HG02759 (cell line): Measurements from ENCODE around the gene AMBP.

ENCODE experiments used
- ATAC-seq: cut with Tn5 transposase; IDR thresholded peaks from one replicate; pipeline ENCODE4 v1.9.1; 2021; ENCODE audit warnings: mild to moderate bottlenecking, moderate library complexity; ENCODE audit not compliant: unreplicated experiment

AMBP gene

GRCh38 chr9:114114364-114114763 lies 36.3 kb upstream of the AMBP start:
- ATAC-seq, result no peak

GRCh38 chr9:114112778-114113584 lies 34.9 kb upstream of the AMBP start:
- no peak for ATAC-seq

- no peak for ATAC-seq
These were observed 34.2 kb upstream of the AMBP start for GRCh38 chr9:114112325-114112724.

- ATAC-seq, result no peak
These were observed 32.1 kb upstream of the AMBP start for GRCh38 chr9:114110180-114110579.

- ATAC-seq, result no peak
These were observed 31.0 kb upstream of the AMBP start for GRCh38 chr9:114109124-114109523.

GRCh38 chr9:114108016-114108833 lies 30.1 kb upstream of the AMBP start:
- ATAC-seq, result peak; percentile 53

- no peak for ATAC-seq
These were observed 29.3 kb upstream of the AMBP start for GRCh38 chr9:114107286-114108001.

GRCh38 chr9:114105236-114105635 lies 27.1 kb upstream of the AMBP start:
- ATAC-seq, result no peak

GRCh38 chr9:114102484-114102883 lies 24.4 kb upstream of the AMBP start:
- ATAC-seq, result no peak

- no peak for ATAC-seq
These were observed 22.4 kb upstream of the AMBP start for GRCh38 chr9:114100536-114100935.

- ATAC-seq, result no peak
These were observed 21.7 kb upstream of the AMBP start for GRCh38 chr9:114099669-114100270.

- no peak for ATAC-seq
These were observed 21.0 kb upstream of the AMBP start, which contains the start of gene KIF12 for GRCh38 chr9:114098936-114099668. Gene KIF12 (minus strand): TSS chr9:114099292. CDS start chr9:114099276, 16 bp downstream.

GRCh38 chr9:114098021-114098935 lies 20.2 kb upstream of the AMBP start:
- no peak for ATAC-seq

- ATAC-seq, result no peak
These were observed 19.5 kb upstream of the AMBP start for GRCh38 chr9:114097613-114098020.

- ATAC-seq, result no peak
These were observed 18.9 kb upstream of the AMBP start for GRCh38 chr9:114096866-114097612.

GRCh38 chr9:114096041-114096511 lies 18.0 kb upstream of the AMBP start:
- no peak for ATAC-seq

- ATAC-seq, result no peak
These were observed 16.9 kb upstream of the AMBP start for GRCh38 chr9:114094971-114095370.

- no peak for ATAC-seq
These were observed 15.8 kb upstream of the AMBP start for GRCh38 chr9:114093761-114094505.
